GM21526 (cell line): Measurements from ENCODE around the gene VOPP1.
A peak's percentile ranks its signal among the peaks of the same experiment; 100 is the strongest.

Experiments used
- ATAC-seq: cut with Tn5 transposase; IDR thresholded peaks from one replicate; pipeline ENCODE4 v1.9.1; 2021; ENCODE audit warnings: moderate library complexity; ENCODE audit not compliant: unreplicated experiment, low FRiP score

The VOPP1 gene

DNA sequence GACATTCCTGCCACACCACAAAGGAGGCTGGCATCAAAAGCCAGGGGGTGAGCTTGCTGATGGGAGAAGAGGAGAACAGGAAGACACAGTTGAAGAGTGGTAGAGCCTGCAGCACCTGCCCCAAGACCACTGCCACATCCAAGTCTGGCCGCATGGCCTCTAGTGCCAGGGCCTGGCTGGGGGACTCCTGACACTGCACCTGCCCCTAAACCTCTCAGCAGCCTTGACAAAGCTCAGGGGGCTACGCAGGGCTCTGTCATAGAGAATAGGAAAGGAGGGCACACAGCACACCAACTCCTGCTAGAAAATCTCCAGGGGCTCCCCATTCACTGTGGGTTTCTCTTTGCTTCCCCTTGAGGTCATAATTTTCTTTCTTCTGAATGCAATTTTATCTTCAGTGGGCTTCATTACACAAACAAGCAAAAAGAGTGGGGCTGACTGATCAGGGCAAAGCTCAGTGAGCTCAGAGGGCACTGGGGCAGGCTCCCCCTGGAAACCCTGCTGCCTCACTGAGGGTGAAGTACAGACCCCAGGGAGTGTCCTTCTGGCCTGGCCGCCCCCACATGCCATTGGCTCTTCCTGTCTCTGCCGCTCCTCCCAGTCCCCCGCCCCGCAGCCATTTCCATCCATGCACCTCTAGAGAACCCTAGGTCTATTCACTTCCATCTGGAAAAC lies 37.2 kb downstream of the VOPP1 start:
- ATAC-seq, result no peak

GRCh38 chr7:55534262-55534915 lies 37.9 kb downstream of the VOPP1 start:
- peak; percentile 62 for ATAC-seq

- ATAC-seq, result no peak
Measured at GRCh38 chr7:55533729-55534080, 38.6 kb downstream of the VOPP1 start.

GRCh38 chr7:55533050-55533728 lies 39.1 kb downstream of the VOPP1 start:
- ATAC-seq, result peak; percentile 45

- ATAC-seq, result no peak
Measured at GRCh38 chr7:55532150-55532917, 40.0 kb downstream of the VOPP1 start.

GRCh38 chr7:55531536-55531935 lies 40.8 kb downstream of the VOPP1 start:
- no peak for ATAC-seq

DNA sequence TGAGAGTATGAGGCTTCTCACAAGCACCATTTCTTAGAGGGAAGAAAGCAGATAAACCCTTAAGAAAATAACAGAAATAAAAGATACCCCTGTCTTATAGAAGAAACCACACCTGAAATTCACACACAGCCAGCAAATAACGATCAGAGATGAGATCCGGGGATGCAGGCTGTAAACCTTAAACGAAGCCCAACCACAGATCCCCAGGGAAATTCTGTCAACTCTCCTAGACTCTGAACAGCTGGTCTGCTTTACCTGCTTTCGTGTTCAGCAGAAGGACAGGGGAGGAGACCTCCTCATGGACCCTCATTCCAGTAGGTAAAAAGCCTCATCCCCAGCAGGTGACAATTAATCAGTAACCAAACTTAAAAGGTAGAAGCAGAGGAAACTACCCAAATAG lies 45.0 kb downstream of the VOPP1 start:
- no peak for ATAC-seq

DNA sequence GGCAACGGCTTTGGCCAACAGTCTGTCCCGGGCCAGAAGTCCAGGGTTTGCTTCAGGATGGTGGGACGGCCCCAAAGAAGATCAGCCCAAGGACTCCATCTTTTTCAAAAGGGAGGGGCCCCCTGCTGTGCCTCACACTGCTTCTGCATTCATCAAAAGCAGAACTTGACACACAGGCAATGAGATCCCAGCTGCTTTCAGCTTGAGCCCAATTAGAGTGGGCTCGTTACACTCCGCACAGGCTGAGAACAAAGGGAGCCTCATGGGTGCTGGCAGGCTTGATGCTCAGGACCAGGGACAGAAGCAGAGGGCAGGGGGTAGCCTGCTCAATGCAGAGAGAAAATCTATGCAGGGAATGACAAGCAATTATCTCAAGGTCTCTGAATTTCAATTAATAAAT lies 45.5 kb downstream of the VOPP1 start:
- peak; percentile 66 for ATAC-seq

DNA sequence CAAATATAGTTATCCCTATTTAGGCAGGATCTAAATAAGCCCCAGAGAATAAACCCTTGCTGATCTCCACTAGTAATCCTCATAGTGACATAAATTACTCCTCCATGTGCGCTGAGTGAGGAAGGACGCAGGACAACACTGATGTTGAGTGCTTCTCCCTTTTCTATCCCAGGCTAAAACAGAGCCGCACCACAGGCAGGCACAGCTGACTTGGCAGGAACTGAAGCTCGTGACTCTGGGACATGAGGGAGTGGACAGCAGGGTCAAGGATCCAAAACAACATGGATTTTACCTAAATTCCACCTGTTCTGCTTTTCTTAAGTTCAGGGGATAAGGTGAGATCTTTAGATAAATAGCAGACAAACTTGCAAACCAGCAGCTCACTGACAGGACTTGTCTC lies 46.0 kb downstream of the VOPP1 start:
- no peak for ATAC-seq

DNA sequence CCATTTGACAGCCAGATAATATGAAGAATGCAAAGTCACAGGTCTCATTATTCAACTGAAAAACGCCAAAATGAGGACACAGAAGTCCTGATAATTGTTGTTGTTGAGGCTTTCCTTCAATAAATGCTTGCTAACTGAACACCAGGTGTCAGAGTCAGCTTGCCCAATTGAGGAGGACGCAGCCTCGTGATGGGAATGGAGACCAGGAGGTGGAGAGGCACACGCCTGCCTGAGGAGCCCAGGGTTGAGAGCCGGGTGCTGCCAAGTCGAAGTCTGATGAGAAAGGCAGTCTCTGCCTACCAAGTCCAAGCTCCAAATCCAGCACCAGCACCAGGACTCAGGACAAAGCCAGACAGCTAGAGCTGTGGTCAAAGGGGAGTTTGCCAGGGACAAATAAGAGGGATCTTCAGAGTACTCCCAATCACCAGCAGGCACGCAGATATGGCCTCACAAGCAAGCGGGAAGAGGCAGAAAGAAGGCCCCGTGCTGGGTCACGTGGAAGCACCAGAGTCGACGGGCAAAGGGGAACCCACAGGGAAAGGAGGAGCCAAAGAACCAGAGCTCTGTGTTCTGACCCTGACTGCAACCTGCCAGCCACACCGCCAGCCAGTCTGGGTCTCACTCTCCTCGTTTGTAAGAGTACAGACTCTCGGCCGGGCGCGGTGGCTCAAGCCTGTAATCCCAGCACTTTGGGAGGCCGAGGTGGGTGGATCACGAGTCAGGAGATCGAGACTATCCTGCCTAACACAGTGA lies 47.6 kb downstream of the VOPP1 start:
- ATAC-seq, result no peak

- ATAC-seq, result no peak
Measured at GRCh38 chr7:55523366-55523765, 48.9 kb downstream of the VOPP1 start.

DNA sequence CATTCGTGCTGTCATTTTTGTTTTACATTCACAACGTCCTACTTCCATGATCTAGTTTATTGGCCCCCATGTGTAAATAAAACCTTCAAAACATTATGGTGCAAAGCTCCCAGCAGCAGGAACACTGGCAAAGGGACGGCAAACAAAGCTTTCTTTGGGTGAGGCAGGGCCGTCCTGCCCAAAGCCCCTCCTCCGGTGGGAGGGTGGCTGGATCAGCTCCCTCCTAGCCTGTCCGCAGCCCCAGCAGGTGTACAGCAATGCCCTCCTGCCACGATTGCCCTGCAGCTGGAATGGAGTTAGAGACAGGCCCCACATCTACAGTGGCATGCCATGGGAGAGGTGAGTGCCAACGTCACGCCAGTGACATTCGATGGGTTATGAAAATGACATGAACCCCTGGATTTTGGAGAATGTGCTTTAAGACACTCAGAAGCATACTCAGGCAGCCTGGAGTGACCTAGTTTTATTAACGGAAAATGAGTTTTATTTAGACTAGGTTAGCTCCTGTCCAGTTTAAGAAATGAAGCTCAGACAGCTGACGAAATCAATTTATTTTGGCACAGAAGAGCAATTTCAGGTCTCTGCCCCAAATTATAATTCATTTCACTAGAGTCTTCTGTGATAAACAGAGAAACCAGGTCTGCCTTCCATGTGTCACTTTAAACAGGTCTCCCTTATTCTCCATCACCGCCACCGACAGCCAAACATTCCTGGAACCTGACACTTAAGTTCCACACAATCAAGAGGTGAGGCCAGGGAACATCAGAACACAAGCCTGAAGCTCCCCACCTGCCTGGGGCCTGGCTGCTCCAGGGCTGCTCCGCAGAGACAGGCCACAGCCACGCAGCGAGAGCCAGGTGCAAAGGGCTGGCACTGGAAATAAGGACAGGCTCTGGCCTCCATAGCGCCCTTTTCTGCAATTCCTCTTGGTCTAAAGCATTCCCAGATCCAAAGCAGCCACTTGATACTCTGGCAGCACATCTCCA lies 50.1 kb downstream of the VOPP1 start:
- ATAC-seq, result no peak

GRCh38 chr7:55521512-55521911 lies 50.8 kb downstream of the VOPP1 start:
- no peak for ATAC-seq

DNA sequence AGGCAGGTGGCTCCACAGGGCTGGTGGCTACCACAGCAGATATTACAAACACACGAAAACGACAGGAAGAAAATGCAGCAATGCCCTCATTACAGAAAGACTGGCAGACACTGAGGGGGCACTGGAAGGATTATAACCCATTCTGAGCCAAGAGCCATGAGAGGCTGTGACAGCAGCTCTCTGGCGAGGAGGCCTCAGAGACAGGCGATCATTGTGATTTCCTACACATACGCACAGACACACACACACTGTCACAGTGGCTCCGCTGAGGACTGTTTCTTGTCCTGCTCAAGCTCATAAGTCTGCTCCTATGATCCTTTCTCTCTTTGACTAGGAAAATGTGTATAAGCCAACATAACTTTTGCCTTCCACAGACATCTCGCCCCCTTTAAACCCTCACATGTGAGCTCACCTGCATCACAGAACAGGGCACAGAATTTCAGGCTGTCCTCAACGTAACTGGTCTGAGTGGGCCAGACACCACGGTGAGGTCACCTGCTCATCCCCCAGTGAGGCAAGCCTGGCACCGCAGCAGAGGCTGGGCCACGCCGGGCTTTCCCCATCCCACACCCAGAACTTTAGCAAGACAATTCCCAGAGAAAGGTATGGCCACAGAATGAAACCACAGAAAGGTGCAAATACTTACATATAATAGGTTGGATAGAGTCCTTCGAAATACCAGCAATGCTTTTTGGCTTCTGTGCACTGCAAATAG lies 51.7 kb downstream of the VOPP1 start:
- ATAC-seq, result no peak

DNA sequence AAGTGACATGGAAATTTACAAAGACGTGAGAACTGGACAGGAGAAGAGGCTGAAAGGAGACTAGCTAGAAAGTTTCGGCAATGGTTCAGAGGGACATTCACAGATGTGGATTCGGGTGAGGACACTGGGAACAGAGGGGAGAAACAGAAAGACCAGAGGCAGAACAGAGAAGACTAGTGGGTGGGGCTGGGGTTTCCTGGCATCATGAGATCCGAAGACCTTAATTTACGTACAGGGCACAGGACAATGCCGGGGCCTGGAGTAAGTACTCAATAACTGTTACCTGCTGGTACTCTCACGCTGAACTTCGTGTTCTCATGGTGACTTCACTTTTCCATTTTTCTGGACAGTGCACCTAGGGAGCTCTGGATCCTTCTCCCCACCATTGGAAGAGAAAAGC lies 53.5 kb downstream of the VOPP1 start:
- no peak for ATAC-seq

- ATAC-seq, result no peak
Measured at GRCh38 chr7:55517936-55518689, 54.2 kb downstream of the VOPP1 start.

- ATAC-seq, result peak; percentile 61
Measured at GRCh38 chr7:55517191-55517633, 55.1 kb downstream of the VOPP1 start.

DNA sequence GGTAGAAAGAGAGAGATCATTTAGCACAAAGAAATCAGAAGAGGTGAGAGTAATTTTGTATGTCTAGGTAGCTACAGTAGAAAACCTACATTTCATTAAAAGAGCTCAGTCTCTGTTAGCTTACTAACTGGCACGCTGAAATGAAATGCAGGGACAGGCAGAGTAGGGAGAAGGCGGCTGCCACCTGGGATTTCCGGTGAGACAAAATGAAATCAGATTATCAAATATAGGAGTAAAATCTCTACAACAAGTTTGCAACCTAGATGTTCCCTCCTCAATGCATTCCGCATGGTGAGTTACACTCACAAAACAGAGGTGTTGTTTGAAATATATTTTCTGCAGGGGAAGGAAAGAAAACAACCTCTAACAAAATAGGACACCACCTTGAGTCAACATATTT lies 55.9 kb downstream of the VOPP1 start:
- no peak for ATAC-seq
